GM11168 (cell line): ENCODE measurements around the gene CFAP61.

Experiments used
- in situ Hi-C: fragments of 300-500 bp; cut with MboI; formaldehyde crosslinking; loops from one replicate; pipeline ENCODE4 v1.12.0; 2022; ENCODE audit warnings: low sequenced_read_pairs; ENCODE audit not compliant: unreplicated experiment

CFAP61 gene

DNA sequence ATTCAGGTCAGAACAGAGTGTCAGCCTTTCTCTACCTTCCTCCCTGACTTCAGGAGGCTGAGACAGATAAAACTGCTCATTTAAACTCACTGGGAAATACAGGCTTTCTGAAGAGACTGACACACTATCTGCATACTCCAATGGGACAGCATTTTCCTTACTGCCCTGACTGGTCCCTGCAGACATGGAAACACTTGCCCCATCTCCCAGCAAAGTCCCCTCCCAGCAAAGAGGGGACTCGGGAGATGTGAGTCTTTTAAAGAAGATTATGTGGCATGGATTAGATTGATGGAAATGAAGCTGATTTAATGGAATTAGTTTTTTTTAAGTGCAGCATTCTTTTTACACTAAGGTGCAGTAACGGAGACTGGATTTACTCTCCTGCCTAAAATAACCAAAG, 90.8 kb downstream of the CFAP61 start:
- in situ Hi-C loops: no loop called here

DNA sequence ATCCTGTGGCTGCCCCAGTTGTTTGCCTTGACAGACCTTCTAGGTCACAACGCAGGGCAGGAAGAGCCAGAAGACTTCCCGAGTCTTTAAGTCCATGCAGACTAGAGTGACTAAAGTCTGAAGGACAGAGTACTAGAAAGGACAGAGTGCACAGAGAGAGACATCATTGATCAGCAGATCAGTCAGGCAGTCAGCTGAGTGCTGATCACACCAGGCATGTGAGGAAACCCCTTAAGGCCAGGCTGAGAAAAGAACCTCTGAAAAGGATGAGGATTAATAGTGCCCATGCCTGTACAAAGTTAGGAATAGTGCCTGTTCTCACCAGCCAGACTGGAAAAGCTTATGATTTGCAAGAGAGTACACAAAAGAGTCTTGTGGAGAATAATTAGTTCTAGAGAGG, 91.3 kb downstream of the CFAP61 start:
- in situ Hi-C loops: no loop called here

DNA sequence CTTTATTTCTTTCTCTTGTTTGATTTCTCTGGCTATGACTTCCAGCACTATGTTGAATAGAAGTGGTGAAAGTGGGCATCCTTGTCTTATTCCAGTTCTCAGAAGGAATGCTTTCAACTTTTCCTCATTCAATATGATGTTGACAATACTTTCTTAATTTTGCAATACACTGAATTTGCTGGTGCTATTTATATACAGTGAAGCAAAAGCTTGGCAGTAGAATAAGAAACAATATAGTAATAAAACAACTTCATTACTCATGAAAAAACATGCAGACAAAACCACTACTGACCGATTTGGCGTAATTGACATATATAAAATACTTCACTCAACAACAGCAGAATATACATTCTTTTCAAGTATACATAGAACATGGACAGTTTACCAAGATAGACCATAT, 96.4 kb downstream of the CFAP61 start:
- in situ Hi-C loops: no loop called here

DNA sequence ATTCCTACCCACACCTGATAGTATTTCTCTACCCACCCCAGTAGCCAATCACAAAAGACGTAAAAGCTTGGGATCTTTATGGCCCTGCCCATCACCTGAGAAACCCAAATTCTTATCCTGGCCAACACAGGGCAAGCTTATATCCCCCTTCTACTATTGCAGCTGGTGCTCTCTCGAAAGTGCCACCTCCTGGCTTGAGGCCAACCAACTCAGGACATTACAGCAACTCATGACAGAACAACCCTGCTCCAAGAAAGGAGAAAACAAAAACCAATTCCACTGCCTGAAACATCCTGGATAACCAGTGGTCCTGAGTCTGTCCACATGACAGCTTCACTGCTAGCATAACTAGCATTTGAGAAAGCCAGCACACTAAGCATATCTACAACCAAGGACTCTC, 97.9 kb downstream of the CFAP61 start:
- in situ Hi-C loops: no loop called here

DNA sequence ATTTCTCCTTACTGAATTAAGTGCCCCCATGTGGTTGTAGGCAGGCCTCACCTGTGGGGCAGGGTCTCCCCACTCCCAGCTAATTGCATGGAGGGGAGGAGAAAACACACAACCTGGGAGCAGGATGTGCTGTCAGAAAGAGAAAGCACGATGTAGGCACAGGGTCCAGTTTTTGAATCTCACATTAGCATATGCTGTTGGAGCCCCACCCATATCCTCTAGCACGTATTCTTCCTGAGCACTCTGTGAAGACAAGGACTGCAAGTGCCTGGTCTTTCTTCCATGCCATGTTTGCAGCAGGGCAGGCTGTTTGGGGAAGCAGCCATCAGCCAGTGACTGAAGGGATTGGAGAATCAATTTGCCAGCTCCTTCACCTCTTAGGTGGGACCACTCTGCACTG, 108.2 kb downstream of the CFAP61 start:
- in situ Hi-C loops: no loop called here

DNA sequence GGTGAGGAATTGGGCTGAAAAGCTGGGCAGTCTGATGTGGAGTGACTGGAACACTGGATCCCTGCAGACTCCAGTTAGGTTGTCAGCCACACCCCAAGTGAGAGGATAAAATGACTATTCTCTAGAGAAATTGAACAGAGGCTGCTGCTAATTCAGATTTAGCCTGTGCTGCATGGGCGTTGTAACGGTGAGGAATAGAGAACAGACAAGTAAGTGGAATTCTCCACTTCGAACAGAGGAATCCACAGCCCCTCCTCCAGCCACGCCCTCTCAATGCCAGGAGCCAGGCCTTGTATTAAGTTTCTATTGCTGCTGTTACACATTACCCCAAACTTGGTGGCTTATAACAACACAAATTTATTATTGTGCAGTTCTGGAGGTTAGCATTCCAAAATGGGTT, 109.3 kb downstream of the CFAP61 start:
- in situ Hi-C loops: no loop called here

DNA sequence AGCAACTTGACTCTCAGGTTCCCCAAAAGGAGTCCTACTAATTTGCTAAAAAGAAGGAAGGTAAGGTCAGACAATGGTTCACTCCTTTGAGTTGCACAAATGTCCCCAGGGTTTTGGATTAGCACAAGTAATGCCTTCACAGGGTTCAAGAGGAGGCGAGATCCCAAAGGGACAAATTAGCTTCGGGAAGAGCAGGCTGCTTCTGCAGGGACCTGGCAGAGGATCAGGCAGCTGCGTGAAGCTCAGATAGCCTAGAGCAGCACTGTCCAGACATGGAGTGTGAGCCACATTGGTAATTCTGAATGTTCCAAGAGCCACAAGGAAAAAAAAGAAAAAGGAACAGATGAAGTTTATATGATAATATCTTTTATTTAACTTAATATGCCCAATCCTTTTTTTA, 115.4 kb downstream of the CFAP61 start:
- in situ Hi-C loops: no loop called here

DNA sequence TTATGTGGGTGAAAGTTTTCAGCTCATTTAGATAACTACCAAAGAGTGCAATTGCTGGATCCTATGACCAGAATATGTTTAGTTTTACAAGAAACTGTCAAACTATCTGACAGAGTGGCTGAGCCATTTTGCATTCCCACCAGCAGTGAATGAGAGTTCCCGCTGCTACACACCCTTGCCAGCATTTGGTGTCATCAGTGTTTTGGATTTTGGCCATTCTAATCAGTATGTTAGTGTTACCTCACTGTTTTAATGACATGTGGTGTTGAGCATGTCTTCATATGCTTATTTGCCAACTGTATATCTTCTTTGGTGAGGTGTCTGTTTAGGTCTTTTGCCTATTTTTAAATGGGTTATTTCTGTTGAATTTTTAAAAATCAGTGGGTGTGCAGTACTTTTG, 120.9 kb downstream of the CFAP61 start:
- in situ Hi-C loops: no loop called here

DNA sequence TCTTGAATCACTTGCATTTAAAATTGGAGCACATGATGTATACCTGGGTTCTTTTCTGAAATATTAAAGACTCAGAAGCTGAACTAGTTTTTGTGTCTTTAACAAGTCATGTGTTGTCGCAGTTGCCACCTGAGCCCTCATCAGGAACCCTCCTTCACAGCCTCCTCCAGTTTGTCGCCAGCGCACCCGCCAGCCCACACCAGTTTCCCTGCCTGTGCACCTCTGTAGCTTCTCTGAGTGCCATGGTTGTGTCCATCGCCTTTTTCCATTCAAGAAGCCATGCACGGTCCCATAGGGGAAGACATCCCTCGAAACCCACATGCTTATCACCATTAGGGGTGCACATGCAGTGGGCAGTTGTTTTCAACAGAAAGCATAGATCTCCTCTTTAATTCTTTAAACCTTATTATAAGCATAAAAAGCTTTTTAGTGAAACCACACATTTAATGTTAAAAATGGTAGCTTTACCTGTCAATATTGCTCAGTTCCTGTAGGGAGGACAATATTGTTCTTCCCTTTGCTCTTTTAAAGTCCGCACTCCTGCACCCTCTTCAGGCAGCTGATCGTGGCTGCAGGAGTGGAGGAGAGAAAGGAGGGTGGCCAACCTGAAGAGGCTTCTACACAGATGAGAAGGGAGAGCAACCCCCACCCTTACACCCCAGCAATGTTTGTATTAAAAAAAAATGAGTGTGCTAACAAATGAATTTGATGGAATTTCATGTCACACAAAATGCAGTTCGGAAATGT, 121.9 kb downstream of the CFAP61 start:
- in situ Hi-C loops: no loop called here

DNA sequence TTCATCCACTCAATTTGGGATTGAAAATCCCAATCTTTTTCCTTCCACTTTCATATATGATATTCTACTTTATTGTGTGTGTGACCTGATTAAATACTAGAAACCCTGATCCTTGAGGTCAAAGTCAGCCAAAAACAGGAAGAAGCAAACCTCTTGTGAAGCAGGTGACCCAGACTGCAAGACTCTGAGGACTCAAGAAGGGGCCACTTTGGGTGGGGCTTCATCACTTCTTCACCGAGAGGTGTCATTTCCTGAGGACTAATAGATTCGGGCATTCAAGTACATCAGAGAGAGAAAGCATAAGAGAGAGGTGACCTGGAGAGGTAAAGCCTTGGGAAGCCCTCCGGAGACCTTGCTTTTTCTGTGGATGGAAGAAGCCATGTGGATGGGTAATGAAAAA, 129.0 kb downstream of the CFAP61 start:
- in situ Hi-C loops: no loop called here

DNA sequence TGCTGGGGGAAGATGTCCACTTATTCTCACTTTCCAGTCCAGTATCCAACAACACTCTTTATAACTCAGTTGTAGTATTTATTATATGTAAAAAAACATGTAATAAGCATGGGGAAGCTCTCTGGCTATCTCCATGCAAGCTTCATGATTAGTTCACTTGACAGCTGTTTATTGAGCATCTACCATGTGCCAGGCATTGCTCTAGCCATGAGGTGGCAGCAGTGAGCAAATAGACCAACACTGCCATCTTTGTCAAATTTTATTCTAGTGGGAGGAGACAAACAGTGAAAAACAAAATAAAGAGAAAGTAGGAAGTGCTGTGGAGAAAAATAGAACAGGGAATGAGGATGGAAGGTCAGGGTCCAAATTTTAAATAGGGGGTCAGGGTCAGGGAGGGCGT, 131.8 kb downstream of the CFAP61 start:
- in situ Hi-C loops: no loop called here

DNA sequence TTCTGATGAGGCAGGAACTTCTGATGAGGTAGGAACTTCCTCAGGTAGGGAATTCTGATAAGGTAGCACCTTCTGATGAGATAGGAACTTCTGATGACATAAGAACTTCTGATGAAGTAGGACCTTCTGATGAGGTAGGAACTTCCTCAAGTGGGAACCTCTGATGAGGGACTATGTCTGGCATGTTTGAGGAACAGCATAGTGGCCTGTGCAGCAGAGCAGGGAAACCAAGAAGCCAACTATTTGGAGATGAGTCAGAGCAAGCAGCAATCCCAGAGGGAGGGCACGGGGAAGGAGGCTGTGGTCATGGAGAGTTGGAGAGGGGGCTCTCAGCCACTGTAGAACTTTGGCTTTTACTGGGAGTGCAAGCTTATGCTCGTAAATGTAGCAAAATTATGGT, 132.4 kb downstream of the CFAP61 start:
- in situ Hi-C loops: no loop called here

DNA sequence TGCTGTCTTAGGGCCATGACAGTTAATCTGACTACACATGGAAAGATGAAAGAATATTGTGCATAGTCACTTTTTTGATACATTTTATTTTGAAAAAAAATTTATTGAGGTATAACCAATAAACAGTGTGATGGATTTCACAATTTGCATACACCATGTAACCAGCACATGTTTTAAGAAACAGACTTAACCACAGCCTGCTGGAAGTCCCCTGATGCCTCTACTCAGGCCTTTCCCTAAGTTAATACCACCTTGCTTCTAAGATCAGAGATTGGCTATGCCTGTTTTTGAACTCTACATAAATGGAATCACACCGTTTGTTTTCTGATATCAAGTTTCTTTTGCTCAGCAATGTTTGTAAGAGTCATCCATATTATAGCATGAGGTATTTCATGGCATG, 136.3 kb downstream of the CFAP61 start:
- in situ Hi-C loops: no loop called here

DNA sequence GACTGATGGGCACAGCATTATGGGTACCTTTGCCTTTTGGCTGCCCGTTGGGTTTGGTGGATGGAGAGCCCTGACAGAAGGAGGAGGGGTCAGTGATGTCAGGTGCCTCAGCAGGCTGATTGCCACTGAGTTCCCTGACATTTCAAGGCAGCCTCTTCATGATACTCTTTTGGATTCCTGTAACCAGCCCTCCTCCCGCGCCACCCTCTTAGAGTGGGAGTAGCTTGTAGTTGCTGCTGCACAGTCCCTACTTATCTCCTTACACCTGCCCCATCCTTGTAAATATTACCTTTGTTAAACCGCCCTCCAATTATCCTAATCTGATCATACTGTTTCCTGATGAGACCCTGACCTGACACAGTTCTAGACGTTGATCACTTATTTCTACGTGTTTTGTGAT, 140.0 kb downstream of the CFAP61 start:
- in situ Hi-C loops: no loop called here

DNA sequence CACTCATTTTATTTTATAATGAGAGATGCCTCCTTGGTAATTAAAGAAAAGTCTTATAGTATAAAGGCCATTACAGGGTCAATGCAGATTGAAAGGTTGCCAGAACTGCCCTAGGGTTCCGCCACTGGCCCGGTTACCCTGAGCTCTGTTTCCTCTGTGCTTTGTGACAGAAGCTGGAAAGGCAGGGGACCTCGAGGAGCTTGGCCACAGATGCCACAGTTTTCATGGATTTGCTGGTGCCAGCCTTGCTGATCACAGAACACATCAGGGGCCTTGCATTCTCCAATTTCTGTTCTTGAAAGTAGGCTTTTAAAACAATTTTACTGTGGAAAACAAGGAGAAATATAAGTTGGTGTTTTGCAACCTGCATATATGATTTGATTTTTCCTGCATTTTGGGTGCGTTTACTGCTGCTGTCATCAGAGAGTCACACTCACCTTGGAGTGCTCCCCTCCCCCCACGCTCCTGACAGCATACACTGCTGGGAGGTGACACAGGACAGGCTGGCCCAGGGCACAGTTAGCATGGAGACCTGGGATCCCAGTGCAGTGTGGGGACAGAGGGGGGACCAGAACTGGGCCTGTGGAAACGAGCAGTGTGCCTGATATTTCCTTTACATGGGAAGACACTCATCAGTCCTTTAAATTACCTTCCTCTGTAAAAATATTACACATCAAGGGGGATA, 142.8 kb downstream of the CFAP61 start:
- in situ Hi-C loops: no loop called here

DNA sequence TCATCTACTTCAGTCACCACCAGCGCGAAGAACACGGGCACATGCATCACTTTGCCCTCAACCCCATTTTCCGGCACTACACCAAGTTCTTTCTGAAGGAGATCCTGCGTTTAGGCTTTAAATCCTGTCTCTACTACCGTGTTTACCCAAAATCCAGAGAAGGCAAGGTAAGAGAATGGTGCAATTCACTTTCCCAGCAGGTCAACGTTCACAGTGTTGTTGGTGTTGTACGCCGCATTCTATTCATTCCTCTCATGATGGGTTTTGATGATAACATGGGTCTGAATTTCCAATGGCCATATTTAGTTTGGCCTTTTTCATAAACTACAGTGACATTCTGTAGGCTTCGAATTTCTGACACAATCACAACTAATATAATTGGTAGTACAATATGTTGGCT, 144.3 kb downstream of the CFAP61 start:
- in situ Hi-C loops: no loop called here

DNA sequence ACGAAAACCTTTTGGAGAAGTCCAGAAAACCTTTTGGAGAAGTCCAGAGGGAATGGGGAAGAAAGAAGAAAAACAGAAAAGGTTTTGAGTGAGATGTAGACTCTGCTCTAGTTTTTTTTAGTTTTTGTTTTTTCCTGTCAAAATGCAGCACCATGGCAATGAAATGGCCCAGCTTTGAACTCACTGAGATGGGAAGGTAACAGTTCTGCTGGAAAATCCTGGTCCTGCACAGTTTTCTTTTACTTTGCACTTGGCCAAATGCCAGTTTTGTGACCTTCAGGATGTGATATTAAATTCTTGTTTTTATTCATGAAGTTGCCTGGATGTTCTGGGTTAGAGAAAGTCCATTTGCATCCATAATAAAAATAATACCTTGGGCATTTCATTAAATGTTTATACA, 145.7 kb downstream of the CFAP61 start:
- in situ Hi-C loops: no loop called here

DNA sequence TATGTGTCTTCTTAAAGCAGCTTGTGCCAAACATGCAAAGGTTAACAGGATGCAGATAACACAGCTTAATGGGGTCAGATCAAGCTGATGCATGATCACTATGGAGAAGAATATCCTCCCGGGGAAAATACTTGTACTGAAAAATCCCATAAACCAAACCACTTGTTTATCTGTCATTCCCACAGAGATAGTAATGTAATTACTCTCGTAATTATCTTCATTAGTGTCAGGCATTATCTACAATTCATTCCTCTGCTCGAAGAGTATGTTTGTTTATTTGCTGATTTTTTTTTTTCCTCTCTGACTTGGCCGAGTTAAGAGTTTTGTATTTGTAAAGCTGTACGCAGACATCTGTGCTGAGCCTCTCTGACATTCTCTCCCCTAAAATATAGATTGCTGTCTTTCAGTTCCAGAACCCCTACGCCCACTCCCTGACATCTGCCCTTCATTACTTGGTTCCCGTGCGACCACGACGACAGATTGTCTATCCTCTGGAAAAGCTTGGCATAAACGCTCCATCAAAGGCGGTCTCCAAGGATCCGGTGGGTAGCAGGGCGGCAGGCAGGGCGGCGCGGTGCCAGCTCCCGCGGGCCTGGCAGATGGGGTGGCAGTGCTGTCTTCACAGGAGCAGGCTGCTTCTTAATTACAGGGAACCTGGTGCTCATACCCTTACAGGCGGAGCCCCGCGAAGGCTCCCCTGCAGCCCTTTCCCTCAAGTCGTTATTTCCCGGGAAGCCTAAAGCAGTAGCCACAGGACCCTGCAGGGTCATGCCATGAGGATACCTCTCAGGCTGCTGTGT, 147.2 kb downstream of the CFAP61 start:
- in situ Hi-C loops: no loop called here

DNA sequence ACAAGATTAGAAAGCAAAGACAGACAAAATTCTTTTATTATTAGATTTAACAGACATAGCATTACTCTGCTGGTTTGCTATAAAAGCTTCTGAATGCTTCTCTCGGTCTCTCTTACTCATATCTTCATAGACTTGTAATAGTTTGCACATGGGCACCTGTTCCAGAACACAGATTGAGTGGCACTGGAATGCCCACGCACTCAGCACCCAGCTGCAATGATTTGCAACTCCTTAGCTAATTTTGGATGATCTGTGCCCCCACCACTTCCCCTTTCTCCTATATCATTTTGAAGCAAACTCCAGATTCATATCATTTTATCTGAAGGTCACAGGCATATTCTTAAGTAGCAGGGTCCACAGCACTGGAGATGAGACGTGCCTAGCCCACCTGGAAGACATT, 148.8 kb downstream of the CFAP61 start:
- in situ Hi-C loops: no loop called here

DNA sequence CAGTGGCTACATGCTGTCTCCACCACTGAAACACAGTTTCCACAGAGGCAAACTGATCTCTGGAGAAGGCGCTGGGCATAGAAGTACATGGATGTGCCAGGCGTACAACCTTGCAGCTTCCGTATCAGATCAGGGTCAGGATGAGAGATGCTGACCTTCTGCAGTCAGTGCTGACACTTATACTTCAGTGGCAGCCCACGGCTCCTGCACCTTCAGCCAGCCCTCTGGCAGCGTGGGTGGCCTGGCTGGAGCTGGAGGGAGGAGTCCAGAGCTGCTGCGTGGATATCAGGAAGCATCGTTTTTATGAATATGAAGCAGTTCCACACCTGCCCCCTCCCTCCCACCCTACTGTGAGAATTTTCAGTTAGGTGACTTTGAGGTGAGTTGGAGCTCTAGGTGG, 149.3 kb downstream of the CFAP61 start:
- in situ Hi-C loops: no loop called here

DNA sequence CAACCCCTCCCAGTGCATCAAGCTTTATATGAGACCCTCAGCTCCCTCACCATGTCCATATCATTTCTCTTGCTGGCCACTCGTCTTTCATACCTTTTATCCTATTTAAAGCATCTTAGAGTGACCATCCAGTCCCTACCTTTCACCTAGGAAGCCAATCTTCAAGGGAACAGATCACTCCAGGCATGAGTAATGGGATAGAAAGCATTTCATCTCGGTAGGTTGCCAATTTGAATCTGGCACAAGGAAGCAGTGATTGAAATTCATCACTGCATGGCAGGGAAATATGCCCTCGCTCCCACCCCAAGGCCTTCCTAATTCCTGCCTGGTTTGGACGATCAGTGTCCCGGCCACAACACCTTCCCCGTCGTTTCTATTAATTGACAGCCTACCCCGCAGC, 150.4 kb downstream of the CFAP61 start:
- in situ Hi-C loops: no loop called here
